ENCODE measurements around the gene TM2D3.

TM2D3 gene

GRCh38 chr15:101611007-101611406 lies 41.2 kb downstream of the TM2D3 start:
- H3K27ac ChIP-seq = no peak overlapping the region
- no peaks in the 10 kb centered on the region for H3K9me3 ChIP-seq
- TF ChIP-seq CTCF (IDR thresholded peaks at IDR 0.05) = no peak
- H3K4me1 ChIP-seq (ENCODE audit: control insufficient read depth in 1 of 2, insufficient read depth in 1 of 2, low read depth in 1 of 2, low read length in 1 of 2) = no peaks in the 10 kb centered on the region
- no peak overlapping the region for H3K4me3 ChIP-seq (ENCODE audit: low read depth in 1 of 2, low read length in 1 of 2)
- H3K36me3 ChIP-seq = no peaks in the 10 kb centered on the region
- H3K27me3 ChIP-seq = peaks cover 4% of the 10 kb centered on the region

GRCh38 chr15:101610611-101611000 lies 41.6 kb downstream of the TM2D3 start:
- Histone ChIP-seq H3K4me1 (ENCODE audit: control insufficient read depth in 1 of 2, insufficient read depth in 1 of 2, low read depth in 1 of 2, low read length in 1 of 2) (no peaks in the 10 kb centered on the region), H3K36me3 (no peaks in the 10 kb centered on the region), H3K4me3 (ENCODE audit: low read depth in 1 of 2, low read length in 1 of 2) (no peak overlapping the region), H3K27me3 (no peaks in the 10 kb centered on the region), H3K27ac (no peak overlapping the region), H3K9me3 (no peaks in the 10 kb centered on the region)
- TF ChIP-seq CTCF (IDR thresholded peaks at IDR 0.05) = no peak

- Histone ChIP-seq H3K36me3 (no peaks in the 10 kb centered on the region), H3K4me1 (ENCODE audit: control insufficient read depth in 1 of 2, insufficient read depth in 1 of 2, low read depth in 1 of 2, low read length in 1 of 2) (no peaks in the 10 kb centered on the region), H3K27ac (no peak overlapping the region), H3K27me3 (no peaks in the 10 kb centered on the region), H3K4me3 (ENCODE audit: low read depth in 1 of 2, low read length in 1 of 2) (no peak overlapping the region), H3K9me3 (no peaks in the 10 kb centered on the region)
- TF ChIP-seq CTCF (IDR thresholded peaks at IDR 0.05) = no peak
Measured at GRCh38 chr15:101609742-101610610, 42.2 kb downstream of the TM2D3 start.

- H3K9me3 ChIP-seq = no peaks in the 10 kb centered on the region
- no peak for TF ChIP-seq CTCF (IDR thresholded peaks at IDR 0.05)
- no peaks in the 10 kb centered on the region for H3K36me3 ChIP-seq
- no peaks in the 10 kb centered on the region for H3K4me1 ChIP-seq (ENCODE audit: control insufficient read depth in 1 of 2, insufficient read depth in 1 of 2, low read depth in 1 of 2, low read length in 1 of 2)
- H3K4me3 ChIP-seq (ENCODE audit: low read depth in 1 of 2, low read length in 1 of 2) = no peak overlapping the region
- no peaks in the 10 kb centered on the region for H3K27me3 ChIP-seq
- H3K27ac ChIP-seq = no peak overlapping the region
Measured at GRCh38 chr15:101608201-101608600, 44.0 kb downstream of the TM2D3 start.

GRCh38 chr15:101607108-101607507 lies 45.1 kb downstream of the TM2D3 start:
- no peak for TF ChIP-seq CTCF (IDR thresholded peaks at IDR 0.05)
- no peaks in the 10 kb centered on the region for H3K36me3 ChIP-seq
- H3K27ac ChIP-seq = no peak overlapping the region
- no peaks in the 10 kb centered on the region for H3K4me1 ChIP-seq (ENCODE audit: control insufficient read depth in 1 of 2, insufficient read depth in 1 of 2, low read depth in 1 of 2, low read length in 1 of 2)
- H3K9me3 ChIP-seq = no peaks in the 10 kb centered on the region
- H3K4me3 ChIP-seq (ENCODE audit: low read depth in 1 of 2, low read length in 1 of 2) = no peak overlapping the region
- no peaks in the 10 kb centered on the region for H3K27me3 ChIP-seq
